ENCODE data around the gene COLQ.
"Not testable (repeated sequence)": the region's sequence is repeated elsewhere in the genome, so short reads cannot be mapped to it uniquely, and the experiment has no call there.

Gene COLQ

DNA sequence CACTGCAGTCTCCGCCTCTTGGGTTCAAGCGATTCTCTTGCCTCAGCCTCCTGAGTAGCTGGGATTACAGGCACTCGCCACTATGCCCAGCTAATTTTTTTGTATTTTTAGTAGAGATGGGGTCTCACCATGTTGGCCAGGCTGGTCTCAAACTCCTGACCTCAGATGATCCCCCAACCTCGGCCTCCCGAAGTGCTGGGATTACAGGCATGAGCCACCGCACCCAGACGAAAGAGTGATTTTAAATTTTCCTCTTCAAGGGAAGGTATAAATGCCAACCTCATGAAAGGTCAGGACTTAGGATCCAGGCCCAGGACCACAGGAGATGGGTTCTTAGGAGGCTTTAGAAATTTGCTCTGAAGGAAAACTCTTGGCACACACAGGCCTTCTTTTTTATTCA lies 110.5 kb downstream of the COLQ start:
- DNase-seq, result not testable (repeated sequence)

DNA sequence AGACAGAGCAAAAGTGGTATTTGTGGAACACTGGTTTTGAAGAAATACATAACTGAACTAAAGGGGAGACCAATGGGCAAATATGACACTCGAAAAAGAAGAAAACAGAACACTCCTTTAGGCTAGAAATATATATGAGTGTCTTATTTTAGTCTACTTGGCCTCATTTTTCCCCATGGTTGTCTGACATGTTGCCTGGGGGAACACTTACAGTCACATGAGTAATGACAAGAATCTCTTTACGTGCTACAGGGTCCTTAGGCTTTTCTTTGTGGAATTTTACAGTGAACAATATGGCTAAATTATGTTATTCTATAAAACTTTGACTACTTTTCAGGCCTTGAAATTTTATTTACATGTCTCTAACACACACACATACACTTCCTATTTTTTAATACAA lies 111.7 kb downstream of the COLQ start:
- no peak for DNase-seq

DNA sequence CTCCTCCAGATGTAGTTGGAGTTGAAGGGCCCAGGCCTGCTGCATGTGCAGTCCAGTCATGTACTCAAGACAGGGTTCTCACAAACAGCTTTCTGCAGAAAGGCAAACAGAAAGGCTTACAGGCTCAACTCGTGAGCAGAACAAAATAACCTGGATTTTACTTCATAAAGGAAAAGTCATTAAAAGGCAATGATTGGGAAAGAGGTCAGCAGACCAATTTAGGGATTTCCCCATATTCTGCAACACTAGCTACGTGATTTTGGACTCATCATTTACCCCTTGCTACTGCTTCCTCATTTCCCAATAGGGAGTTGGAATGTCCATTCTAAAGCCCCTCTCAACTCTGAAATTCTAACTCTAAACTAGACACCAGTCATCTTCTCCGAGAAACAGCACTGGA lies 112.3 kb downstream of the COLQ start:
- DNase-seq, result no peak

DNA sequence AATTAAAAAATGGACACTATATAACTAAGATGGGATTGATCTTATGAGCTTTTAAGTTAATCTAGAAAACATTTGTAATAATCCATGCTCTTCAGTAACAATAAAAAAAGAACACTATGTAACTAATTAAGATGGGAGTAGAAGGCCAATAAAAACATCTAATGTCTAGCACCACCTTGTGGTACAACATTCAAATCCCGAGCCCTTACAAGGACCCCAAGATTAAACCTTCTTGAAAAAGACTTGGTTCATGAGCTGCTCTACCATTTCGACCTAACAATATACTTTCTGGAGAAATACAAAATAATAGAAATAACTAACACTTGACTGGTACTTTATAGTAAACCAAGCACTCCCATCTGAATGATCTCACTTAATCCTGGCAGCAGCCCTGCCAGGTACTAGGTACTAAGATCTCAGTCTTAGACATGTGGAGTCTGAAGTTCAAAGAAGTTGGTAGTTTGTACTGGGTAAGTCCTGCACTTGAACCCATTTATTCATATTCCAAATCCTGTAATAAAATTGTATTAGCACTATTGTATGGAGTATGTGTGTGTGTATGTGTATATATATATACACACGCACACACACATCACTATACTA lies 116.0 kb downstream of the COLQ start:
- peak; percentile 48 for DNase-seq

DNA sequence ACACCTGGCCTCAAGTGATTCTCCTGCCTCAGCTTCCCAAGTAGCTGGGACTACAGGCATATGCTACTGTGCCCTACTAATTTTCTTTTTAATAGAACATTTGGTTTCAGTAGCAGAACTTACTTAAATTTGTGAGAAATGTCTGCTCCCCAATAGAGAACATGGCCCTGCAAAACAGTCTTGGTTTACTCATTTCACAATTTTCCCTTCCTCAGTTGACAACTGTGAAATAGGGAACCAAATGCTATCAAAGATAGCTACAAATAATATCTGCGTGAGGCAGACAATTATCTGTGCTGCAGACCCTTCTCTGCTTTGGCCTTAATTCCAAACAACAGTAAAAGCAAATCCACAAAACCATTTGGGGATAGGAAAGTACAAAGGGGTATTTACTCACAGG lies 116.7 kb downstream of the COLQ start:
- no peak for DNase-seq

DNA sequence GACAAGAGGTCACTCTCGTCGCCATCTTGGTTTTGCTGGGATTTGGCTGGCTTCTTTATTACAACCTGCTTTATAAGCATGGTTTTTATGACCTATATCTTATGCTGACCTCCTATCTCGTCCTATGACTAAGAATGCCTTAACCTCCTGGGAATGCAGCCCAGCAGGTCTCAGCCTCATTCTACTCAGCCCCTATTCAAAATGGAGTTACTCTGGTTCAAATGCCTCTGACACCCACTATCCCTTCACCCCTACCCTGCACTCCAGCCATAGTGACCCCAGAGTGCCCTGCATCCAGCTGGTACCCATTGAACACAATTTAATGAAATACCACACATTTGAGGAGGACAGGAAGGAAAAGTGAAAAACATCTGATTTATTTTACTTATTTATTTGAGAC lies 117.5 kb downstream of the COLQ start:
- no peak for DNase-seq

DNA sequence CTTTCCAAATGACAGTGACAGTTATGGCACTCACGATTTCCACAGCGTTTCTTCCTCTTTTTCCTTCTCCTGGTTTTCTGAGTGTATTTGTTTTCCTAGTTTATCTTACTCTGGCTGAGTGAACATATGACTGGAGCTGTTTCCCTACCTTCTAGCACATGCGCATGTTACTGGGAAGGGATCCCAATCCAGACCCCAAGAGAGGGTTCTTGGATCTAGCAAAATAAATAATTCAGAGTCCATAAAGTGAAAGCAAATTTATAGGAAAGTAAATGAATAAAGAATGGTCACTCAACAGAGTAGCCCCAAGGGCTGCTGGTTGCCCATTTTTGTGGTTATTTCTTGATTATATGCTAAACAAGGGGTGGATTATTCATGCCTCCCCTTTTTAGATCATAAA lies 118.0 kb downstream of the COLQ start:
- no peak for DNase-seq

DNA sequence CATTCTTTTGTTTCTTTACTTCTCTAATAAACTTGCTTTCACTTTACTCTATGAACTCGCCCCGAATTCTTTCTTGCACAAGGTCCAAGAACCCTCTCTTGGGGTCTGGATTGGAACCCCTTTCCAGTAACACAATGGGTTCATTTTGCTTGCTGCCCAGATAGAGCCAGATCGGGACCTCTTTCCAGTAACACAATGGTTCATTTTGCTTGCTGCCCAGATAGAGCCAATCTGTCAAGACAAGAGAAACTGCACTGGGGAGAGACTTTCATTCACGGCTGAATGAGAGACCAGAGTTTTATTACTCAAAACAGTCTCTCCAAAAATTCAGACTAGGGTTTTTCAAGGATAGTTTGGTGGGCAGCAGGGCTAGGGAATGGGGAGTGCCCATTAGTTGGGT lies 119.6 kb downstream of the COLQ start:
- no peak for DNase-seq
